Activated T-helper 2 cell treated with anti-CD3 and anti-CD28 coated beads, Interferon-gamma antibody, Interleukin-2, Interleukin-4, amounts not matched to agents 10 μg/mL and 5 μg/mL and 100 μg/mL, durations not matched to agents 14 hours and 24 hours and 36 hours (primary cell): Measurements from ENCODE around the gene SPANXC. TPM values are rescaled to one million over a fixed set of nuclear protein-coding genes. Genes with fewer than 3 reads are reported as not detected.
"Not testable (repeated sequence)": the region's sequence is repeated elsewhere in the genome, so short reads cannot be mapped to it uniquely, and the experiment has no call there.

Source experiments
- DNase-seq: peaks from one replicate; pipeline ENCODE4 v3.0.0; 2021; ENCODE audit warnings: low spot score
- H3K27ac Mint-ChIP-seq: one replicate; pipeline ENCODE4 v1.8.0; 2021; ENCODE audit warnings: mixed read lengths
- H3K27me3 Mint-ChIP-seq: one replicate; pipeline ENCODE4 v1.8.0; 2021; ENCODE audit warnings: low read depth, mixed read lengths
- H3K36me3 Mint-ChIP-seq: one replicate; pipeline ENCODE4 v1.8.0; 2021; ENCODE audit warnings: low read depth, mixed read lengths
- H3K4me1 Mint-ChIP-seq: one replicate; pipeline ENCODE4 v1.8.0; 2021; ENCODE audit warnings: low read depth, mixed read lengths
- H3K4me3 Mint-ChIP-seq: one replicate; pipeline ENCODE4 v1.8.0; 2021; ENCODE audit warnings: low read depth, mild to moderate bottlenecking, moderate library complexity, mixed read lengths
- H3K9me3 Mint-ChIP-seq: one replicate; pipeline ENCODE4 v1.8.0; 2021; ENCODE audit warnings: mixed read lengths
- intact Hi-C: fragments of 100-400 bp; cut with micrococcal nuclease; formaldehyde crosslinking; loops from one replicate; pipeline ENCODE4 v1.15.1; 2023
- total RNA-seq: library from RNA; stranded (reverse); gene quantifications from 2 replicates; pipeline ENCODE4 v1.2.3, GENCODE V29; 2022

SPANXC gene
- not detected in 2 replicates for total RNA-seq

GRCh38 chrX:141242417-141242816, at the start of gene SPANXC:
Gene SPANXC, minus strand, starts transcription at chrX:141242517. Its CDS starts 60 bp downstream, at chrX:141242457.
- H3K27me3 Mint-ChIP-seq, H3K36me3 Mint-ChIP-seq, H3K27ac Mint-ChIP-seq, intact Hi-C loops, H3K4me1 Mint-ChIP-seq, H3K4me3 Mint-ChIP-seq, DNase-seq, H3K9me3 Mint-ChIP-seq: not testable (repeated sequence)

DNA sequence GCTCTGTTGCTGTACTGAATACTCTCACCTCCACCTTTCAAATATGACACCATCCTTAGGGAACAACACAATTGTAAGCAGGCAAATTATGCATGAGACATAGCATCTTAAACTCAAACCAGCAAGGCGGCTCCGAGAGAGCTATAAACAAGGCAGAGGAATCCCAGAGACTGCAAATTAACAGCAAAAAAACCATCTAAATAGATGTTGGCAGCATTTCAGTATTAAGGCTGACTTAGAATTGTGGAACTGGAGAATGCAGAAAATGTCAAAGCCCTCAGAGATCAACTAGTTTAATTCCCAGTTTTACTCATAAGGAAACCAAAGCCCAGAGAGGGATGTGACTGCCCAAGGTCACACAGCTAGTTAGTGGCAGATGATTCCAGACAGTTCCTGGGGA, 37.2 kb upstream of the SPANXC start:
- Mint-ChIP-seq H3K9me3 (no peaks in the 10 kb centered on the region), H3K27me3 (no peaks in the 10 kb centered on the region), H3K27ac (no peak overlapping the region), H3K36me3 (no peaks in the 10 kb centered on the region), H3K4me3 (no peak overlapping the region), H3K4me1 (no peaks in the 10 kb centered on the region)
- intact Hi-C loops: loop anchor here (2.0 to 10.0 kb wide), 3 partner anchors 355 to 513 kb away; no protein-coding TSS in a partner anchor
- DNase-seq: no peak

DNA sequence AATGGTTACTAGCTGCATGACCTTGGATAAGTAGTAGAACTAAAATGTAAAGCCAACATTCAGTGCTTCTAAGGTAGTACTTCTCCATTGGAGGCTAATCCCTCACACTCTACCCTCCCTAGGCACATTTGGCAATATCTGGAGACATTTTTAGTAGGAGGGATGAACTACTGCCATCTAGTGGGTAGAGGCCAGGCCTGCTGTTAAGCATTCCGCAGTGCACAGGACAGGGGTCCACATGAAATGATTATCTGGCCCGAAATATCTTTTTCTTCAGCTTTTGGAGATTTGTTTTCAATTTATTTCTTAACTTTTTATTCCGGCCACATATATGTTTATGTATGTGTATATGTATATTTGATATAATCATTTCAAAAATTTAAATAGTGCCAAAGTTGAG, 36.0 kb upstream of the SPANXC start:
- Mint-ChIP-seq H3K36me3 (no peaks in the 10 kb centered on the region), H3K9me3 (no peaks in the 10 kb centered on the region), H3K4me1 (no peaks in the 10 kb centered on the region), H3K27me3 (no peaks in the 10 kb centered on the region), H3K27ac (no peak overlapping the region), H3K4me3 (no peak overlapping the region)
- DNase-seq: no peak
- intact Hi-C loops: loop anchor here (2.0 to 10.0 kb wide), 3 partner anchors 354 to 512 kb away; no protein-coding TSS in a partner anchor

GRCh38 chrX:141258080-141258479, 15.8 kb upstream of the SPANXC start:
- no peaks in the 10 kb centered on the region for H3K27me3 Mint-ChIP-seq
- DNase-seq: no peak
- H3K27ac Mint-ChIP-seq: no peak overlapping the region
- intact Hi-C loops: no loop called here
- peaks cover 19% of the 10 kb centered on the region for H3K9me3 Mint-ChIP-seq
- no peak overlapping the region for H3K4me3 Mint-ChIP-seq
- no peaks in the 10 kb centered on the region for H3K4me1 Mint-ChIP-seq
- no peaks in the 10 kb centered on the region for H3K36me3 Mint-ChIP-seq

DNA sequence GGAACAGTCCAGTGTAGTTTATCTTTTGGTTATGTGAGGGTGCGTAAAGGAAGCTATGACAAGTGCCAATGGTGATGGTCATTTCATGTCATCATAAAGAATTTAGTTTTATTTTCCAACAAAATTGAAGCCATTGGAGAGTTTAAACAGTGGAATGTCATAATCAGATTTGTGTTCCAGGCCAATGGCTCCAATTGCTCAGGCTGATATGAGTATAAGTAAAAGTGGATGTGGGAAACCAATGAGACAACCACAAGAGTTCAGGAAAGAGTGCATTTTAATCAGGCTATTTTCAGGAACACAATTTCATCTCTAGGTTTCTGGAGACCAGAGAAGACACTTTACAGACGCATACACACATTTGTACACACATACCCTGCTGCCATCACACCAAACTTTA, 20.7 kb downstream of the SPANXC start:
- intact Hi-C loops: no loop called here
- Mint-ChIP-seq H3K4me3 (no peak overlapping the region), H3K4me1 (no peaks in the 10 kb centered on the region), H3K27me3 (no peaks in the 10 kb centered on the region), H3K36me3 (no peaks in the 10 kb centered on the region), H3K9me3 (peaks cover 9% of the 10 kb centered on the region), H3K27ac (no peak overlapping the region)
- no peak for DNase-seq

DNA sequence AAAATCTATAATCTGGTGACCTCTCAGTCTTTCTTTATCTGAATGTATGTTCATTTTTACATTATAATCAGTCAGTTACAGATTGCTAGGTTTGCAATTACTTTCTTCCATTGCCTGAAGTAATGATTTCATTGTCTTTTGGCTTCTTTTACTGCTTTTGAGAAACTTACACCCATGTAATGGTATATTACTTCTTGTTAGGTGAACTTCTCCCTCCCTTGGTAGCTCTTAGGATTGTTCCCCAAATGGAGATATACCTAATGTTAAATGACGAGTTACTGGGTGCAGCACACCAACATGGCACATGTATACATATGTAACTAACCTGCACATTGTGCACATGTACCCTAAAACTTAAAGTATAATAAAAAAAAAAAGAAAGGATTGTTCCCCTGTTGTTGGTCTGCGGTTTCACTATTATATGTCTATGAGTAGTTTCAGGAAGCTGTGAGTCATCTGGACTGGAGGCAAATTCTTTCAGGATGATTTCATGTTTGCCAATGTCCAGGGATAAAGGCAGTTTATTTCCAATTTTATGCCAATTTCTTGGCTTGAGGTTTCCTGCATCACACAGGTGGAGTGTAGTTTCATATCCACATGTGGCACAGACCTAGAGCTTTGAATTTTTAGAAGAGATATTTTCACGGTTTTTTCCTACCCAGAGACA, 21.8 kb downstream of the SPANXC start:
- Mint-ChIP-seq H3K36me3 (no peaks in the 10 kb centered on the region), H3K27ac (no peak overlapping the region), H3K4me1 (no peaks in the 10 kb centered on the region), H3K4me3 (no peak overlapping the region), H3K27me3 (no peaks in the 10 kb centered on the region), H3K9me3 (peaks cover 9% of the 10 kb centered on the region)
- no peak for DNase-seq
- intact Hi-C loops: no loop called here

DNA sequence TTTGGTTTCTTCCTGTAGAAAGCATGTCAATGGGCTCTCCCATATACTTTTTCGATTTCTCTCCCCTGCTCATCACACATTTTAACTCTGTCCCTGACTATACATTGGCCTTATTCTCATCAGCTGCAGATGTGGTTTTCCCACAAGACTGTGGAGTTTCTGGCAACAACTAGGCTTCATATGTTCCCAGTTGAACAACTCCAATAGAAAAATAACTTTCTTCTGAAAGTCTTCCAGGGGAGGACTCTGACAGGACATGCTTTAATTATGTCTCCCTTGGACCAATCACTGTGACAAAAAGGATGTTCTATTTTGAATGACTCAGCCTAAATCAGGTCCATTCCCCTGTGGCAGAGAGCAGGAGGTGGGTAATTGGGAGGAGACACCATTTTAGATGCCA, 28.1 kb downstream of the SPANXC start:
- no peaks in the 10 kb centered on the region for H3K36me3 Mint-ChIP-seq
- H3K9me3 Mint-ChIP-seq: peaks cover 6% of the 10 kb centered on the region
- H3K27ac Mint-ChIP-seq: no peak overlapping the region
- no peaks in the 10 kb centered on the region for H3K4me1 Mint-ChIP-seq
- DNase-seq: no peak
- H3K27me3 Mint-ChIP-seq: no peaks in the 10 kb centered on the region
- no peak overlapping the region for H3K4me3 Mint-ChIP-seq
- intact Hi-C loops: no loop called here

DNA sequence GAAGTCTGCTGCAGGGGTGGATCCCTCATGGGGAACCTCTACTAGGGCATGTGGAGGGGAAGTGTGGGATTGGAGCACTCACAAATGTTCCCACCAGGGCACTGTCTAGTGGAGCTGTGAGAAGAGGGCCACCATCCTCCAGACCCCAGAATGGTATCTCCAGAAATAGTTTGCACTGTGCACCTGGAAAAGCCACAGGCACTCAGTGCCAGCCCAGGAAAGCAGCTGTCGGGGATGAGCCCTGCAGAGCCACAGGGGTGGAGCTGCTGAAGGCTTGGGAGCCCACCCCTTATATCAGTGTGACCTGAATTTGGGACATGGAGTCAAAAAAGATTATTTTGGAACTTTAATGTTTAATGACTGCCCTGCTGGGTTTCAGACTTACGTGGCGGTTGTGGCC, 40.4 kb downstream of the SPANXC start:
- H3K27ac Mint-ChIP-seq: no peak overlapping the region
- intact Hi-C loops: no loop called here
- no peaks in the 10 kb centered on the region for H3K4me1 Mint-ChIP-seq
- H3K9me3 Mint-ChIP-seq: no peaks in the 10 kb centered on the region
- H3K36me3 Mint-ChIP-seq: no peaks in the 10 kb centered on the region
- no peak overlapping the region for H3K4me3 Mint-ChIP-seq
- no peaks in the 10 kb centered on the region for H3K27me3 Mint-ChIP-seq
- no peak for DNase-seq

Other genes with a start within 250 kb of the SPANXC start
- not detected in 2 replicates for gene SPANXB1, start 239.9 kb downstream of the SPANXC start, total RNA-seq
- gene LDOC1, start 65.4 kb downstream of the SPANXC start, total RNA-seq: 6.0 and 6.2 TPM in 2 replicates